GM18520 (cell line): ENCODE measurements around the gene DYNC1H1.
"Not testable (repeated sequence)": the region's sequence is repeated elsewhere in the genome, so short reads cannot be mapped to it uniquely, and the experiment has no call there.

Experiments
- ATAC-seq: cut with Tn5 transposase; IDR thresholded peaks from one replicate; pipeline ENCODE4 v1.9.1; 2021; ENCODE audit not compliant: unreplicated experiment

DYNC1H1 gene

GRCh38 chr14:102058961-102059360 lies 94.6 kb downstream of the DYNC1H1 start:
- ATAC-seq, result no peak

- no peak for ATAC-seq
Observed at GRCh38 chr14:102063109-102063807, 98.9 kb downstream of the DYNC1H1 start.

GRCh38 chr14:102063808-102064429 lies 99.5 kb downstream of the DYNC1H1 start:
- ATAC-seq, result no peak

GRCh38 chr14:102064590-102064989 lies 100.2 kb downstream of the DYNC1H1 start:
- ATAC-seq, result not testable (repeated sequence)

GRCh38 chr14:102066041-102066451 lies 101.7 kb downstream of the DYNC1H1 start:
- no peak for ATAC-seq

- ATAC-seq, result no peak
Observed at GRCh38 chr14:102071283-102071998, 107.1 kb downstream of the DYNC1H1 start.

- ATAC-seq, result no peak
Observed at GRCh38 chr14:102074415-102074964, 110.1 kb downstream of the DYNC1H1 start.

- ATAC-seq, result no peak
Observed at GRCh38 chr14:102075155-102075554, 110.8 kb downstream of the DYNC1H1 start.

GRCh38 chr14:102077382-102077709 lies 113.0 kb downstream of the DYNC1H1 start:
- ATAC-seq, result no peak

GRCh38 chr14:102078361-102078791 lies 114.0 kb downstream of the DYNC1H1 start:
- ATAC-seq, result not testable (repeated sequence)

- ATAC-seq, result no peak
Observed at GRCh38 chr14:102078831-102079699, 114.7 kb downstream of the DYNC1H1 start.

- no peak for ATAC-seq
Observed at GRCh38 chr14:102079700-102079979, 115.3 kb downstream of the DYNC1H1 start.

- ATAC-seq, result no peak
Observed at GRCh38 chr14:102080183-102081080, 116.1 kb downstream of the DYNC1H1 start.

- no peak for ATAC-seq
Observed at GRCh38 chr14:102081231-102082080, 117.1 kb downstream of the DYNC1H1 start.

GRCh38 chr14:102084522-102084921 lies 120.1 kb downstream of the DYNC1H1 start:
- not testable (repeated sequence) for ATAC-seq

GRCh38 chr14:102084931-102085330 lies 120.6 kb downstream of the DYNC1H1 start:
- ATAC-seq, result no peak

- ATAC-seq, result no peak
Observed at GRCh38 chr14:102085488-102085887, 121.1 kb downstream of the DYNC1H1 start.

- ATAC-seq, result peak; percentile 13
Observed at GRCh38 chr14:102085948-102086708, 121.8 kb downstream of the DYNC1H1 start.

GRCh38 chr14:102086709-102086971 lies 122.3 kb downstream of the DYNC1H1 start:
- no peak for ATAC-seq
